Measurements from ENCODE around the gene ZNF507. TPM values are rescaled to one million over a fixed set of nuclear protein-coding genes. Genes with fewer than 3 reads are reported as not detected.
A peak's percentile ranks its signal among the peaks of the same experiment; 100 is the strongest.

ZNF507 gene
- total RNA-seq, 1 donor, result 13.0 TPM

DNA sequence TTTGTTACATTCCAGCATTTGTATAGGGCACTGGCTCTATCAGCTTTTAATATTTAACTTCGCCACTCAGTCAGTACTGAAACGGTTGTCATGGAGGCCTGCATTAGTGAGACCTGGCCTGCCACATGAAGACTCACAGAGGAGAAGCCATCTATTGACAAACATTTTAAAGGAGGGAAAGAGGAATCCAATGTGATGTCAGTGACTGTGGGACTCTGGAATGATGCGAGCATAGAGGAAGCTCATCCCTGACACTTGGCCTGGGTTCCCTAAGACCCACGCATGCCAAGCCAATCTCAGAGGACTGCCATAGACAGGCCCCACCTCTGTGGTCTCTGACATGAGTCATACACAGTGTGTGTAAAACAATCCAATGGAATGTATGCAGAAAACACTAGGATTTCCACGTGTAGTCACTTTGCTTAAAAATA lies 52.3 kb downstream of the ZNF507 start:
- TF ChIP-seq, protein P1, sequence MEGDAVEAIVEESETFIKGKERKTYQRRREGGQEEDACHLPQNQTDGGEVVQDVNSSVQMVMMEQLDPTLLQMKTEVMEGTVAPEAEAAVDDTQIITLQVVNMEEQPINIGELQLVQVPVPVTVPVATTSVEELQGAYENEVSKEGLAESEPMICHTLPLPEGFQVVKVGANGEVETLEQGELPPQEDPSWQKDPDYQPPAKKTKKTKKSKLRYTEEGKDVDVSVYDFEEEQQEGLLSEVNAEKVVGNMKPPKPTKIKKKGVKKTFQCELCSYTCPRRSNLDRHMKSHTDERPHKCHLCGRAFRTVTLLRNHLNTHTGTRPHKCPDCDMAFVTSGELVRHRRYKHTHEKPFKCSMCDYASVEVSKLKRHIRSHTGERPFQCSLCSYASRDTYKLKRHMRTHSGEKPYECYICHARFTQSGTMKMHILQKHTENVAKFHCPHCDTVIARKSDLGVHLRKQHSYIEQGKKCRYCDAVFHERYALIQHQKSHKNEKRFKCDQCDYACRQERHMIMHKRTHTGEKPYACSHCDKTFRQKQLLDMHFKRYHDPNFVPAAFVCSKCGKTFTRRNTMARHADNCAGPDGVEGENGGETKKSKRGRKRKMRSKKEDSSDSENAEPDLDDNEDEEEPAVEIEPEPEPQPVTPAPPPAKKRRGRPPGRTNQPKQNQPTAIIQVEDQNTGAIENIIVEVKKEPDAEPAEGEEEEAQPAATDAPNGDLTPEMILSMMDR (IDR thresholded peaks at IDR 0.05; ENCODE audit: insufficient read depth, low read depth, low read length), result no peak
- no peak overlapping the region for H3K4me3 ChIP-seq (ENCODE audit: low read depth, low read length)
- peak; percentile 83 for DNase-seq (ENCODE audit: low read depth)

DNA sequence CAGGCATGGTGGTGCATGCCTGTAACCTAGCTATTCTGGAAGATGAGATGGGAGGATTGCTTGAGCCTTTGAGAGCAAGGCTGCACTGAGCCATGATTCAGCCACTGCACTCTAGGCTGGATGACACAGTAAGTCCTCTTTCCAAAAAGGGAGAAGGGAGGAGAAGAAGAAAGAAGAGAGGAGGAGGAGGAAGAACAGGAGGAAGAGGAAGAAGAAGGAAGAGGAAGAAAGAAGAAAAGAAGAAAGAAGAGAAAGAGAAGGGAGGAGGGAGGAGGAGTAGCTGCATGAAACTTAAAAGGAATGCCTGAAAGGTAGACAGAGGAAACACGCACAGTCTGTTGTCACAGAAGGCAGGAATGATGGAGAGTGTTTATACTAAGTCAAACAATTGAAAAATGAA lies 56.6 kb downstream of the ZNF507 start:
- H3K4me3 ChIP-seq (ENCODE audit: low read depth, low read length), result no peak overlapping the region
- DNase-seq (ENCODE audit: low read depth), result no peak
- TF ChIP-seq, protein P1 (IDR thresholded peaks at IDR 0.05; ENCODE audit: insufficient read depth, low read depth, low read length), result no peak

DNA sequence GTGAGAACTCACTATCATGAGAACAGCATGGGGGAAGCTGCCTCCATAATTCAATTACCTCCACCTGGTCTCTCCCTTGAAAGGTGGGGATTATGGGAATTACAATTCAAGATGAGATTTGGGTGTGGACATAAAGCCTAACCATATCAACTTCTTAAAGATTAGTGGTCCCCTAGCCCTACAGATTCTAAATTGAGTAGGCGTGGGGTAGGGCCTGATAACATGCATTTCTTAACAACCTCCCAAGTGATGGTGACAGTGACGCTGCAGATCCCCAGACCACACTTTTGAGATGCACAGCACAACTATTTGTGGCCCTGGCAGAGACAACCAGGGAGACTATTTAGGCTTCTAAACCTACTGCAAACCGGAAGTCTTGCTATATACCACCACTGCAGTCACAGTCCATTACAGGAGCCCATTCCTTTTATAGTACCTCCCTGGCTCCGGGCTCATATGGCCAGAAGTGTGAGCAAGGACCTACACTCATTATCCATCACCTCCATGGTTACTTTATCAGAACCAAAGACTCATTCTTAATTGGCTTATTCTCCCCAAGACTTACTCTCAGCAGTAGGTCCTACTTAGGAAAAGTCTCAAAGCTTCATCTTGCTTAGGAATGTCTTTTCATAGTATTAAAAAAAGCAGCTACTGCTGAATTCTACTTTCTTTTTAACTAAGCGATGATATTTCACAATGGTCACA lies 58.0 kb downstream of the ZNF507 start:
- DNase-seq (ENCODE audit: low read depth), result no peak
- TF ChIP-seq, protein P1 (IDR thresholded peaks at IDR 0.05; ENCODE audit: insufficient read depth, low read depth, low read length), result no peak
- no peak overlapping the region for H3K4me3 ChIP-seq (ENCODE audit: low read depth, low read length)

DNA sequence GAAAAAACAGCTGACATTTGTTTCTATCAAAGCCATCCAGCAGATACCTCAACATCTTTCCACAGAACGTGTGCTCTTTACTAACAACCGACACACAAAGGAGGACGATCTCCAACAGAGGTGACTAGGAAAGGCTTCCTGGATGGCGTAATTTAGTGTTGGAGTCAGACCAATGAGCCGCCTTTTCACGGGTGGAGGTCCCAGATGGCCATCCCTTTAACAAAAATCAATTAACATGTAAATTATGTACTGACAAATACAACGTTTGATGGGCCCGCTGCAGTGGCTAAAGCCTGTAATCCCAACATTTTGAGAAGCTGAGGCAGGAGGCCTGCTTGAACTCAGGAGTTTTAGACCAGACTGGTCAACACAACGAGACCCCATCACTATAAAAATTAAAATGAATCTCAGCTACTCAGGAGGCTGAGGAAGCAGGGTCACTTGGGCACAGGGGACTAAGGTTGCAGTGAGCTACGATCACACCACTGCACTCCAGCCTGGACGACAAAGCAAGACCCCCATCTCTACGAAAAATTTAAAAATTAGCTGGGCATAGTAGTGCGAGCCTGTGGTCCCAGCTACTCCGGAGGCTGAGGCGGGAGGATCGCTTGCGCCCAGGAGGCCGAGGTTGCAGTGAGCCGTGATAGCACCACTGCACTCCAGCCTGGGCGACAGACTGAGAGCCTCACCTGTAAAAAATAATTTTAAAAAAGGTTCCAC lies 59.0 kb downstream of the ZNF507 start:
- DNase-seq (ENCODE audit: low read depth), result peak; percentile 11
- peak overlapping the region; percentile 85 for H3K4me3 ChIP-seq (ENCODE audit: low read depth, low read length)
- TF ChIP-seq, protein P1 (IDR thresholded peaks at IDR 0.05; ENCODE audit: insufficient read depth, low read depth, low read length), result no peak

DNA sequence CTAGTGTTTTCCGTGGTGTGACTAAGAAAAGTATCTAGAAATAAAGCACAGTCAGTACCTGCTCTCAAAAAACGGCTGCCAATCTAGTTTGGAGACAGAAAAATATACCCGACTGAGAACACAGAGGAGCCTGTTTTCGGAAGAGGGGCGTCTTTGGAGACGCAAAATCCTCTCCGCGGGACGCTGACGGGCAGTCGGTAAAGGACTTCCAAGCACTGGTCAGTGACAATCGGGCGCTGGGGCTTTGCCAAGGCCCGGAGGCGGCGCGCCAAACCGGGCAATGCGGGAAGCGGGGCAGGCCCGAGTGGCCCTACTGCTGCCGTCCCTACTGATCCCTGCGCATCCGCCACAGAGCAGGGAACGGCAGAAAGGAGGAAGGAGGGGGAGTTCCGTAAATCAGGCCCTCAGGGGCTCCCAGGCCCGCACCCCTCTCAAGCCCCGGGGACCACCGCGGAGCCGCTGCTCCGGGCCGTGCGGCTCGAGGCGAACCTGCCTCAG lies 59.6 kb downstream of the ZNF507 start:
- DNase-seq (ENCODE audit: low read depth), result peak; percentile 54
- H3K4me3 ChIP-seq (ENCODE audit: low read depth, low read length), result peak overlapping the region; percentile 85
- TF ChIP-seq, protein P1 (IDR thresholded peaks at IDR 0.05; ENCODE audit: insufficient read depth, low read depth, low read length), result no peak

DNA sequence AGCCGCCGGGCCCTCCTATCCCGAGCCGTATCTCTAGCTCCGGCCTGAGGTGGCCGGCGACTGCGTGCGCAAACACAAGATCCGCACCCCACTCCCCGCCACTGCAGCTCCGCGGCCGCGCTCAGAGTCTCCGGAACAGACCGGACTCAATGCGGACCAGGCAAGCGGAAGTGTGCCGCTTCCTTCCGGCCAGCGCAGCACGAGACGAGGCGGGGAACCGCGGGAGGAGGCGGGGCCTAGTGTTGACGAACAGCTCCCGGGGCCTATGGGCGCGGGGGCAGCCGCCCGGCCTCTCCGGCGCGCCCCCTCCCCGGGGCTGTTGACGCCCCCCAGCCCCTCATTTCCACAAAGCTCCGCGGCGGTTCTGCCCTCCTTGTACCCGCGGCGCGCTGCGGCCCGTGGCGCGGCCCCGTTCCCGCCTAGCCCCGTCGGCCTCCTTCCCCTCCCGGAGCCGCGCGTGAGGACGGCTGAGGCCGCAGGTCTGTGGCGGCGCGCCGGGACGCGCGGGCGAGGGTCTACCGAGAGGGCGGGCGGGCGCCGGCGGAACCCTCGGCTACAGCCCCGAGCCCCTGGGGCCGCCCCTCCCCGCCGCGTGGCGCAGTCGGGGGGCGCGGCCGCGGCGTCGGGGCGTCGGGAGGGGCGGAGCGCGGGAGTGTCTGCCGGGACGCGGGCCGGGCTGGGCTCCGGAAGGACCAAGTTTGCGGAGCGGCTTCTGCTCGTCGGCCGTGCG lies 60.2 kb downstream of the ZNF507 start, which contains the start of gene DPY19L3:
DPY19L3 (plus strand) TSS at position 340 of the 730 bp plus-strand sequence. CDS start 2,484 bp downstream, outside the sequence.
- peak within 1 kb of the TSS; percentile 85 for H3K4me3 ChIP-seq (ENCODE audit: low read depth, low read length)
- DNase-seq (ENCODE audit: low read depth), result peak; percentile 95
- TF ChIP-seq, protein P1 (IDR thresholded peaks at IDR 0.05; ENCODE audit: insufficient read depth, low read depth, low read length), result no peak
